BJ (cell line): ENCODE results near the gene GUCY2C. TPM values are rescaled to one million over a fixed set of nuclear protein-coding genes. Genes with fewer than 3 reads are reported as not detected.

Experiments
- CTCF ChIA-PET: fragments of 350-600 bp; formaldehyde crosslinking; extraction: SDS; loops from one replicate; lab custom pipeline; 2021; ENCODE audit warnings: antibody characterized with exemption, inconsistent platforms; lab: Yijun Ruan, JAX
- POLR2A ChIA-PET: fragments of 300-600 bp; sonication (Branson Sonifier 250); formaldehyde crosslinking; extraction: SDS; loops from one replicate; lab custom pipeline; 2021; ENCODE audit warnings: antibody characterized with exemption; lab: Charles Lee
- DNase-seq: peaks from one replicate; pipeline ENCODE4 v3.0.0-alpha.2; 2011; ENCODE audit warnings: low read depth
- H3K27me3 ChIP-seq: 2 replicates; pipeline ENCODE4 v1.6.0; 2011; ENCODE audit warnings: low read length; ENCODE audit not compliant: control insufficient read depth, insufficient read depth
- H3K36me3 ChIP-seq: 2 replicates; pipeline ENCODE4 v1.5.1; 2011; ENCODE audit warnings: low read length; ENCODE audit not compliant: control insufficient read depth, insufficient read depth
- H3K4me3 ChIP-seq: 2 replicates; pipeline ENCODE4 v1.5.1; 2011; ENCODE audit warnings: low read depth, mild to moderate bottlenecking, control low read depth, low read length
- polyA plus RNA-seq: library from polyadenylated mRNA; depleted of rRNA; stranded (reverse); fragments of >200 nt; gene quantifications from 2 replicates; pipeline ENCODE4 v1.2.3, GENCODE V29; 2011
- TF ChIP-seq, protein P1 (sequence below): IDR thresholded peaks from 2 replicates; pipeline ENCODE4 v1.5.1; 2011; ENCODE audit warnings: low read depth, mild to moderate bottlenecking, control low read depth, inconsistent platforms, low read length, moderate library complexity; ENCODE audit not compliant: insufficient read depth

GUCY2C gene
- polyA plus RNA-seq, 1 experiment = not detected

DNA sequence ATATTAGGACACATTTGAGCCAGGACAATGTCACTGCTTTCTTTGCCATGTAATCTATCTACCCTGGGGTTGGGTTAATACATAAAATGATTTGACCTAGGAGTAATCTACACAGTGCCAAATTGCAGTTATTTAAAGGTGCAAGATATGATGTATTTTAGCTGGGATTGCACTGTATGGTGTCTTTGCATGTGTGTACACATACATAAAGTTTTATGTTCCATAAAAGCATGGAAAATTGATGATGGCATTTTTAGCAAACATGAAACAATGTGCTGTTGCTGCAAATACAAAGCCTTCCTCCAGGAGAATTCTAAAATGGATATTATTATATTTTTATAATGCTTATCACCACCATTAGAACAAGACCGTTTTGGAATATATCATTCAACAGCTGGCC lies 104.7 kb downstream of the GUCY2C start:
- Histone ChIP-seq H3K36me3 (no peaks in the 10 kb centered on the region), H3K27me3 (no peaks in the 10 kb centered on the region), H3K4me3 (no peak overlapping the region)
- ChIA-PET CTCF (no interaction called here), POLR2A (no interaction called here)
- TF ChIP-seq, protein P1, sequence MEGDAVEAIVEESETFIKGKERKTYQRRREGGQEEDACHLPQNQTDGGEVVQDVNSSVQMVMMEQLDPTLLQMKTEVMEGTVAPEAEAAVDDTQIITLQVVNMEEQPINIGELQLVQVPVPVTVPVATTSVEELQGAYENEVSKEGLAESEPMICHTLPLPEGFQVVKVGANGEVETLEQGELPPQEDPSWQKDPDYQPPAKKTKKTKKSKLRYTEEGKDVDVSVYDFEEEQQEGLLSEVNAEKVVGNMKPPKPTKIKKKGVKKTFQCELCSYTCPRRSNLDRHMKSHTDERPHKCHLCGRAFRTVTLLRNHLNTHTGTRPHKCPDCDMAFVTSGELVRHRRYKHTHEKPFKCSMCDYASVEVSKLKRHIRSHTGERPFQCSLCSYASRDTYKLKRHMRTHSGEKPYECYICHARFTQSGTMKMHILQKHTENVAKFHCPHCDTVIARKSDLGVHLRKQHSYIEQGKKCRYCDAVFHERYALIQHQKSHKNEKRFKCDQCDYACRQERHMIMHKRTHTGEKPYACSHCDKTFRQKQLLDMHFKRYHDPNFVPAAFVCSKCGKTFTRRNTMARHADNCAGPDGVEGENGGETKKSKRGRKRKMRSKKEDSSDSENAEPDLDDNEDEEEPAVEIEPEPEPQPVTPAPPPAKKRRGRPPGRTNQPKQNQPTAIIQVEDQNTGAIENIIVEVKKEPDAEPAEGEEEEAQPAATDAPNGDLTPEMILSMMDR = no peak
- DNase-seq = no peak

DNA sequence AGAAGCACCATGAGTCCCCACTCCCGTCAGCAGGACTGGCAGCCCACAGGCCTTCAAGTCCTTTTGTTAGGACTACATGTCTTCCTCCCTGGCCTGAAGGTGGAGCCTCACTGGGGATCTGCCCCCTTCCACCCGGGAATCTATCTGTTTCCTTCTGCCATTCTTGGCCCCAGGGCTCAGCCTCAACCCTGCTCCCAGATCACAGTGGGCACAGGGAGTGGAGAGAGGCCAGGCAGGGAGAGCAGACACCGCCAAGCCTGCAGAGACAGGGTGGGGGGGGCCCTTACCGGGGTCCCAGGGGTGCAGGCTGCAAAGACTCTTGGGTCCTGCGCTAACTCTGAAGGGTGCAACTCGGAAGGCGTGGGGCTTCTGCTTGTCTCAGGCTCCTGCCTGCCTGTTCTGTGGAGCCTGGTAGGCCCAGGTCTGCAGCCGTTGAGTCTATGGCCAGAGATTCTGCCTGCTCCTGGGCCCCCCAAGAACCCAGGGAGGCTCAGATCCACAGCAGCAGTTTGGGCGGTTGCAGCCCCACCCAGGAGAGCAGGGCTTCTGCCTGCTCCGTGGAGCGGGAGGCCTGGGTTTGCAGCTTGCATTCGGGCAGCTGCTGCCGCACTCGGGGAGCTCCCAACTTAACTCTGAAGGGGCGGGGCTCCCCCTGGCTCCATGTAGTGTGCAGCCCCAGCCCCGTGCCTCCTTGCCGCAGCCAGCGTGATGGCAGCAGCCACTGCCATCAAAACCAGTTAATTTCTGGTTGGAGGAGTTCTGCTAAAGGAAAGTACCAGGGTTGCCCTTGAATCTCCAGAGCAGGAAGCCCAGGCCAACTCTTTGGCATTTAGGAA lies 107.0 kb downstream of the GUCY2C start:
- H3K4me3 ChIP-seq = no peak overlapping the region
- ChIA-PET CTCF (interaction anchor here (0.6 kb wide), 1 partner anchor 22 kb away, joined by 3 read pairs; no protein-coding TSS in a partner anchor), POLR2A (no interaction called here)
- H3K27me3 ChIP-seq = no peaks in the 10 kb centered on the region
- no peaks in the 10 kb centered on the region for H3K36me3 ChIP-seq
- TF ChIP-seq, protein P1 = no peak
- DNase-seq = no peak

DNA sequence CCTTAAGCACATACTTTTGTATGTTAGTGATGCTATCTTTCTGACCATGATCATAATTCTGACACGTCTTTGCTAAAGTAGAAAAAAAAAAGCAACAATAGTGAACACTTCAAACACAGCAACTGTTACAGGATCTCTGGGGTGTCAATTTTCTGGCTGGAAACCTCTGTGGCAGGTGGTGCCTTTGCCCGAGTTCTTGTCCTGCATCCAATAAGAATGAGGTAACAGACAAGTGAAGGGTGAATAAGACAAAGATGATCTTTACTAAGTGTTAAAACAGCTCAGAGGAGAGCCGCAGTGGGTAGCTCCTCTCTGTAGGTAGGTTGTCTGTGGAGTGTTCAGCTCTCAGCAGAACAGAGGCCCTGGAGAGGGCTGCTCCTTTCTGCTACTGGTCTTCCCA lies 107.8 kb downstream of the GUCY2C start:
- Histone ChIP-seq H3K27me3 (no peaks in the 10 kb centered on the region), H3K4me3 (no peak overlapping the region), H3K36me3 (no peaks in the 10 kb centered on the region)
- ChIA-PET CTCF (interaction anchor here (0.6 to 0.8 kb wide), 2 partner anchors 23 to 41 kb away, joined by 3 read pairs; no protein-coding TSS in a partner anchor), POLR2A (no interaction called here)
- TF ChIP-seq, protein P1 = no peak
- DNase-seq = no peak

DNA sequence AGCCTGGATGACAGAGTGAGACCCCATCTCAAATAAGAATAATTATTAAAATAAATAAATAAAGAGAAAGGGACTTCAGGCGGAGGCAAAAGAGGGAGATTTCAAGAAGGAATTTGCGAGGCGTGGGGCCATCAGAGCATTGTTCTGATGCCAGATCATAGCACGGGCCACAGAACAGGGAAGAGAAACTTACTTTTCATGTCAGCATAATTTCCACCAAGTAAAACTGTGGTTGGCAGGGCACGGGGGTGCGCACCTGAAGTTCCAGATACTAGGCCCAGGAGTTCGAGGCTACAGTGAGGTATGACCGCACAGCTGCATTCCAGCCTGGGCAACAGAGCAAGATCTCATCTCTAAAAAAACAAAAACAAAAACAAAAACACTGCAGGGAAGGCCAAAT lies 117.8 kb downstream of the GUCY2C start:
- TF ChIP-seq, protein P1 = no peak
- ChIA-PET POLR2A (no interaction called here), CTCF (no interaction called here)
- H3K4me3 ChIP-seq = no peak overlapping the region
- no peaks in the 10 kb centered on the region for H3K27me3 ChIP-seq
- DNase-seq = no peak
- no peaks in the 10 kb centered on the region for H3K36me3 ChIP-seq

DNA sequence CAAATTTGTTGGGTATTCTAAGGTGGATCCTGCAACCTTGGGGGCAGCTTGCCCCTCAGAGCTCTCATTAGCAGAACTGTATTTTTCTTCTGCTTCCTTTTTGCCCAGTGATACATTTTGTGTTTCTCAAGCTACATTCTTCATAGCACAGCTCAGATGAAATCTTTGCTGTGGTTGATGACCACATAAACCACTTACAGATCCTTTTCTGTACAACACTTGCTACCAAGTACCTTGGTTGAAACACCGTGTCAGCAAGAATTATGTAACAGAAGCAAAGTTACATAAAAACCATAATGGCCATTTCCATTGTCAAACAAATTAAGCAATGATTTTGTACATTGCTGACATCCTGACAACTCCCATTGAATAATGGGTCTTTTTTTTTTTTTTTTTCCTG lies 119.1 kb downstream of the GUCY2C start:
- H3K36me3 ChIP-seq = no peaks in the 10 kb centered on the region
- H3K27me3 ChIP-seq = no peaks in the 10 kb centered on the region
- DNase-seq = no peak
- H3K4me3 ChIP-seq = no peak overlapping the region
- ChIA-PET CTCF (no interaction called here), POLR2A (no interaction called here)
- TF ChIP-seq, protein P1 = no peak
